SIG-M5 (cell line): ENCODE results near the gene DDX27.
A peak's percentile ranks its signal among the peaks of the same experiment; 100 is the strongest.

Experiments
- DNase-seq: peaks from one replicate; lab custom pipeline; 2025; lab: John Stamatoyannopoulos, UW

The DDX27 gene

DNA sequence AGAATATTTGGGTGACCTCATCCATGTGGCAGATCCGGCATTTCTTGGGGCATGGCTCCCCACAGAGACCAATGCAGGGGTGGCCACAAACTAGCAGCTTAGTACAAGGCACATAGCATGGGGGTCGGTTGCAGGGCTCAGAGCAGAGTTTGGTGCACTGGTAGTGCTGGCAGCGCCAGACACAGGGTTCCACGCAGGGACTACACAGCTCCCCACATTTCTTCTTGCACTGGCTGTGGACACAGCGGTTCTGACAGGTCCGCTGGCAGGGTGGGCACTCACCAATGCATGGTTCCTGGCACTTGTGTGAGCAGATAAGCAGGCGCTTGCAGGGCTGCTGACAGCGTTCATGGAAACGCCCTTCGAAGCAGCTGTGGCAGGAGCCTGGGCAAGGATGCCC lies 29.1 kb downstream of the DDX27 start:
- DNase-seq: no peak

DNA sequence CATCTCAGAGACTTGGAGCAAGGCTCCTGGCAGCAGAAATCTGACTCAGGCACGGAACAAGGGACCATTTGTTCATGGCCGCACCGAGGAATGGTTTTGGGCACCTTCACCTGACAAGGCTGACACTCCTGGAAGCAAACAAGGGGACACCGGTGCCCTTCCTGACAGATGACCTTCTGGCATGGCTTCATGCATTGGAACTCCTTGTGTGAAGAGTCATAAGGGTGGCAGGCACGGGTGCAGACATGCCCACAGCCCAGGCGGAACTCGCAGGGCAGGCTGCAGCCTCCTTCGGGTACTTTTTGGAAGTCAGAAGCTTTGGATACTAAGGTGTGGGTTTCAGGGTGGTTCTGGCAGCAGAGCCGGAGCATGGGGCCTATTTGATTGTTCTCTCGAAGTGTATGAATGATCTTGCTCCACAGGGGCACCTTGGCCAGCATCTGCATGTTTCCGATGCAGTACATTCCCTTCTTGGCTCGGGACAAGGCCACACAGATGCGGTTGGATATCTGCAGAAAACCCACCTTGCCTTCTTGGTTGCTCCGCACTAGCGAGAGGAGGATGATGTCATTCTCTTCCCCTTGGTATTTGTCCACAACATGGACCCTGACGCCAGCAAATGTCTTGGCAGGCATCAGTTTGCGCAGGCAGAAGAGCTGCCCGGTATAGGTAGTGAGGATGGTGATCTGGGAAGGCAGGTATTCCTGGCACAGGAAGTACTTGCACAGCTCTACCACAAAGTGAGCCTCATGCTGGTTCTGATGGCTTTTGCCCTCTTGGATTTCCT lies 29.9 kb downstream of the DDX27 start:
- DNase-seq: no peak

DNA sequence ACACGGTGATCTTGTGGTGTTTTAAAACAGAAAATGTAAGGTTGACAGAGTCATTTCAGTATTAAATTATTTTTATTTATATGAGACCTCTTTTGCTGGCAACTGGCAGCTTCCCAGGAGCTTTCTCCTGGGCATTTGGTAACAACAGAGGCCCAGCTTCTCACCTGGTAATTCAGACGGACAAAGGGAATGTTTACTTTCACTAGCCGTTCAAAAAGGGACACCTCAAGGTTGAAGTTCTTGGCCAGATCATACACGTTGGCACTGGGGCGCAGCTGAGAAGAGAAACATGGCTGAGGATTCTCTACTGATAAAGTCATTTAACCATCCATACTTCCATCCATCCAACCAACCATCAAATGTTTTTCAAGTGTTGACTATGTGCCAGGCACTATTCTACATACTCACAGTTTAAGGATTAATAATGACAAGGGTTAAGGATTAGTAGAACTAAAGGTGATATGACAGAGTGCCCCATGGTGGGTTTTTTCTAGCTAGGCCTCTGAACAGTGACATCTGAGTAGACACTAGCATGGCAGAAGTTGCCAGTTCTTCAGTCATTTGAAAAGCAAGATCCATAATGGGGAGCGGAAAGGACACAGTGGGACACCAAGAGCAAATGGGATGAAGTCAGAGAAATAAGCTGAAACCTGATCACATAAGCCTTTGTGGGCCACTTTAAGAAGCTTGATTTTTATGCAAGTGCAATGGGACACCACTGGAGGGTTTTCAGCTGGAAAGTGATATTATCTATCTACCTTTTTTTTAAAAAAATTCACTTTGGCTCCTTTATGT lies 33.5 kb downstream of the DDX27 start:
- DNase-seq: no peak

DNA sequence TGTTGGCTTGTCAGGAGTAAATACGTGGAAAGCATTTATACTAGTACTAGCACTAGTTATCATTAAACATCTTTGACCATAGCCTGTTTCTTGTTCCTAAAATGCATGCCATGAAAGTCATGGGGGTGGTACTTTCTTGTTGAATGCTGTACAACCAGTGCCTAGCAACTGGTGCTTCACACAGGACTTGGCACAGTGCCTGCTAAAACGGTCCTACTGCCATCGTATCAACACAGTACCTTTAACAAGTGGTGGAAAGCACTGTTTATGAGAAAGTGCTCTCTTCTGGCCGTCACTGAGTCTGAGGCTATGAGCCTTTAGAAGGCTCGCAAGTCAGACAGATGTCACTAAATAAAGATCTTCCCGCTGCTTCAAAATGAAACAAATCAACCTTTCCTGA lies 37.0 kb downstream of the DDX27 start:
- no peak for DNase-seq

DNA sequence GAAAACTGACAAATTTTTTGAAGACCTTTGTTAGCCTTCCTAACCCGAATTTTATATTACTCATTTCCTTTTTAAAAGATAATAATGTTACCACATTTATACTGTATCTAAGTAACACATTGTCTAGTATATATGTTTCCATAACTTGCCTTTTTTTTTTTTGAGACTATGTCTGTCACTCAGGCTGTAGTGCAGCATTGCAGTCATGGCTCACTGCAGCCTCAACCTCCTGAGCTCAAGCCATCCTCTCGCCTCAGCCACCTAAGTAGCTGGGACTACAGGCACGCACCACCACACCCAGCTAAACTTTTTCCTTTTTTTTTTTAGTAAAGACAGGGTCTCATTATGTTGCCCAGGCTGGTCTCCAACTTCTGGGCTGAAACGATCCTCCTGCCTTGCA lies 40.1 kb downstream of the DDX27 start:
- DNase-seq: no peak

DNA sequence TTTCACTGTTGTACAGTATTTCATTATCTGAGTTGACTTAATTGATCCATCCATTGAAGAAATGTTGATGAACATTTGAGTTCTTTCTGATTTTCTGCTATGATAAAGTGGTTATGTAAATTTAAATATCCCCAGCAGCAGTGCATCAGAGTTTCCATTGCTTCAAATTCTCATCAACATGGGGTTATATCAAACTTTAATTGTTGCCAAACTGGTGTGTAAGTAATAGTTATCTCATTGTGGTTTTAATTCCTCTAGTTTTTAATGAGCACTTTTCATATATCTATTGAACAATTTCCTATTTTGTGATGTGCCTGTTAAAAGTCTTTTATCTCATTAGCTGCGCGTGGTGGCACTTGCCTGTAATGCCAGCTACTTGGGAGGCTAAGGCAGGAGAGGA lies 40.6 kb downstream of the DDX27 start:
- DNase-seq: no peak

DNA sequence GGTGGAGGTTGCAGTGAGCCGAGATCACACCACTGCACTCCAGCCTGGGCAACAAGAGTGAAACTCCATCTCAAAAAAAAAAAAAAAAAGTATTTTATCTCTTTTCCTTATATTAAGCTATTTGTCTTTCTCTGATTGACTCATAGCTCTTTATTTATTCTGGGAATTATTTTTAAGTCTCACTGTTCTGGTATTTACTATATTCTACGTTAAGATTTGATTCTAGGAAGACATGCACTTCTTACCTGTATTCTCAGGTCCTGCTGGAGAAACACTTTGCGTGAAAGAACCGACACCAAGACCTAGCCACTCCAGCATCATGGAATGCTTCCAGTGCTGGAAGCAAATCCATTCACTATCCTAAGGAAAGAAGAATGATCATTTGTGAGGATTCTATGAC lies 41.0 kb downstream of the DDX27 start:
- DNase-seq: no peak

DNA sequence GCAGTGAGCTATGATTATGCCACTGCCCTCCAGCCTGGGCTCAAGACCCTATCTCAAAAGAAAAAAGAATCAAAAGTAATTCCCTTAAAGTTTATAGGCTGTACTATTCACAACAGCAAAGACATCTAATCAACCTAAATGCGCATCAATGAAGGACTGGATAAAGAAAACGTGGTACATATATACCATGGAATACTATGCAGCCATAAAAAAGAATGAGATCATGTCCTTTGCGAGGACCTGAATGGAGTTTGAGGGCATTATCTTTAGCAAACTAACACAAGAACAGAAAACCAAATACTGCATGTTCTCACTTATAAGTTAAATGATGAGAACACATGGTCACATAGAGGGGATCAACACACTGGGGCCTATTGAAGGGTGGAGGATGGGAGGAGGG lies 42.0 kb downstream of the DDX27 start:
- DNase-seq: no peak

DNA sequence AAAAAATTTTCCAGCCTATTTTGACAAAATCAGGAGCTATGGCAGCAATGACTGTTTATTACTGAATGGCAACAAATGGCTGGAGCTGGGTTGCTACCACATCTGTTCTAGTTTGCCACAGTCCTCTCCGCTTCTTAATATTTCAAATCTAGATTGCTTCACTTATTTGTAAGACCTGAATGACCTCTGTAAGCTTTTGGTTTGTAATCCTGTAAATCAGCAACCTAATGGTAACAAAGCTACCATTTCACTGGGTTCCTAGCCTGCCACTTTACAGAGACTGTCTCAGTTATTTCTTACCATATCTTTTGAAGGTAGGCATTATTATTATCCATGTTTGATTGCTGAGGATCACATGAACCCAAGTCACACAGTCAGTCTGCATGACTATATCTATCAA lies 43.2 kb downstream of the DDX27 start:
- no peak for DNase-seq

DNA sequence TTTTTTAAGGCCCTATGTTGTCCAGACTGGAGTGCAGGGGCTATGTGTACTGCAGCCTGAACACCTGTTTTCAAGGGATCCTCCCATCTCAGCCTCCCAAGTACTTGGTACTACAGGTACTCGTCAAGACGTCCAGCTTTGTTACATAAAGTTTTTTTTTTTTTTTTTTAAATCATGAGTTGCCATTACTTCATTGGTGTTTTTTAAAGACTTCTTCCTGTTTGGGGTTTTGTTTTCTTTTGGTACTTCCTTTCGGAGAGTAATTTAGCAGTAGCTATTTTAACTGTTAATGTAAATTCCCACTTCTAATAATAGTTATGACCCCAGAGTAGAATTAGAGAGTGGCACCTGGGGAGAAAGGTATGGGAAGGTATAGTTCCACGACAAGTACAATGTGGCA lies 48.1 kb downstream of the DDX27 start:
- no peak for DNase-seq

DNA sequence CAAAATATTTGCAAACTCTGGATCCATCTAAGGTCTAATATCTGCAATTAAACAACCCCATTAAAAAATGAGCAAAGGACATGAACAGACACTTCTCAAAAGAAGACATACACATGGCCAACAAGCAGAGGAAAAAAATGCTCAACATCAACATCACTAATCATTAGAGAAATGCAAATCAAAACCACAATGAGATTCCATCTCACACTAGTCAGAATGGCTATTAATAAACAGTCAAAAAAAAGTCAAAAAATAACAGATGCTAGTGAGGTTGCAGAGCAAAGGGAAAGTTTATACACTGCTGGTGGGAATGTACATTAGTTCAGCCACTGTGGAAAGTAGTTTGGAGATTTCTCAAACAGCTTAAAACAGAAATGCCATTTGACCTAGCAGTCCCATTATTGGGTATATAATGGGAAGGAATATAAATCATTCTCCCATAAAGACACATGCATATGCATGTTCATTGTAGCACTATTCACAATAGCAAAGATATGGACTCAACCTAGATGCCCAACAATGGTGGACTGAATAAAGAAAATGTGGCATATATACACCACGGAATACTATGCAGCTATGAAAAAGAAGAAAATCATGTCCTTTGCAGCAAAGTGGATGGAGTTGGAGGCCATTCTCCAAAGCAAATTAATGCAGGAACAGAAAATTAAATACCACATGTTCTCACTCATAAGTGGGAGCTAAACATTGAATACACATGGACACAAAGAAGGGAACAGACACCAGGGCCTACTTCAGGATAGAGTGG lies 49.6 kb downstream of the DDX27 start:
- no peak for DNase-seq

DNA sequence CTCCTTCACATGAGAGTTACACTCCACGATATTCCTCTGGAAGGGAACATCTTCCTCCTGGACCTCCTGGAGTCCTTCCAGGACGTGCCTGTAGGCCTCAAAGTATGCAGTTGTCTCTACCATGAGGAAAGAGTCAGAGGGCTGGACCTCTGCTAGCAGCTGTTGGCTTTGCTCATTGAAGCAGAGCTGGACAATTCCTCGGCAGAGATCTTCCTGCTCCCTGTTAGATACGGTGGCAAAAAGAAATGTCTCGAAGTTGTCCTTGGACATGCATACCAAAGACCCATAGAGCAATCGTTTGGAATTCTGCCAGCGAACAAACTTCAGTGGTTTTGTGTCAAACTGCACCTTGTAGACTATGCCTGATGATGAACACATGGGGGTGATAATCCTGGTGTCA lies 51.0 kb downstream of the DDX27 start:
- no peak for DNase-seq

DNA sequence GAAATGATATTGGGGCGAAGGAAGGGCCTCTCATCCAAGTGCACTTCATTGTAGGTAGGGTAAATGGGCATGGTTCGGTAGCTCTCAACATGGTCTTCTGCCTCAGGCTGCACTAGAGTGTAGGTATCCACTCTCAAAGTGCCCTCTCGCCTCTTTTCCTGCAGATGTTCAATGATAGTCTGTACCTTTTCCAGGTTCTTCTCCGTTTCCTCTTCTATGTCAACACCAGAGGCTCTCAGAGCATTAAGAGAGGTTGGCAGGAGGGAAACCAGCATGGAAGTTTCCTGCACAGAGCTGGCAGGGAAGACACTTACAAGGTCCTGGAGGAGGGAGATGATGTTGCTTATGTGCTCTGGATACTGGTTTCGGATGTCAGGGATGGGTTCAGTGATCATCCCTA lies 51.5 kb downstream of the DDX27 start:
- no peak for DNase-seq

DNA sequence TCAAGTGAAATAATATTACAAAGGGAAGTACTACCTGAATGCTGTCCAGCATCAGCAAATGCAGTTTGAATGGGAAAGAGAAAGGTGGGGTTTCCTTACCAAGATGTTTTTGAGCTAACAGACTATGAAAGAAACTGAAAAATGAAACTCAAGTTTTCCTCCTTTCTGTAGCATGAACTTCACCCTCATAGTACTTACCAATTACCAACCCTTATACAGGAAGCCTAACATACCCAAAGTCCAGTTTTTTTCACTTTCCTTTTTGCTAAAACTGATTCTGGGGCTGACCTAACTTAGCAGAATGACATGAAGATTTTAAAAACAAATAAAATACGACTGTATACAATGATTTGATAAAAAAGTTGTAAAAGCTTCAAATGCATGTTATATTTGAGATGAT lies 53.4 kb downstream of the DDX27 start:
- no peak for DNase-seq

DNA sequence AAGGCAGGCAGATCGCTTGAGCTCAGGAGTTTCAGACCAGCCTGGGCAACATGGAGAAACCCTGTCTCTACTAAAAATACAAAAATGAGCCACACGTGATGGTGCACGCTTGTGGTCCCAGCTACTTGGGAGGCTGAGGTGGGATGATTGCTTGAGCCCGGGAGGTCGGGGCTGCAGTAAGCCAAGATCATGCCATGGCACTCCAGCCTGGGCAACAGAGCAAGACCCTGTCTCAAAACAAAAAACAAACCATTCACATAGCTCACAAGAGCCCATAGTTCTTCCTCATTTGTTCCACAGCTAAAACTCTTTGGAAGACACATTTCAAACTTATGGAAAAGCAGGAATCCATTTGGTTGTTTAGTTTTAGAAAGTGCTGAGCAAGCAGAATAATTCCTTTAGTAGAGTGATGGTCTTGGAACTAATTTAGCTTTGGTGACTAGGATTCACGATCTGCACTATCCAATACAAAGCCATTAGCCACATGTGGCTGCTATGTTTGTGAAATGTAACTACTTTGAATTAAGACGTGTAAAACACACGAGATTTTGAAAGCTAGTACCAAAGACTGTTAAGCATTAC lies 54.6 kb downstream of the DDX27 start:
- DNase-seq: no peak

DNA sequence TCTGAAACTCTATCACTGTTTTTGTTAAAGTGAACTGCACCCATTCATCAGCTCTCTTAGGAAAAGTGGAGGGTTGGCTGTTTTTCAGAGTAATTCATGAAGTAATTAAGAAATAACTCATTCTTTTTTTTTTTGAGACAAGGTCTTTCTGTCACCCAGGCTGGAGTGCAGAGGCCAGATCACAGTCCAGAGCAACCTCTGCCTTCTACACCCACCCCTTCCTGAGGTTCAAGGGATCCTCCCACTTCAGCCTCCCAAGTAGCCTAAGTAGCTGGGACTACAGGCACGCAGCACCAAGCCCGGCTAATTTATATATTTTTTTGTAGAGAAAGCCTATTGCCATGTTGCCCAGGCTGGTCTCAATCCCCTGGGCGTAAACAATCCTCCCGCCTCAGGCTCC lies 56.0 kb downstream of the DDX27 start:
- DNase-seq: no peak

DNA sequence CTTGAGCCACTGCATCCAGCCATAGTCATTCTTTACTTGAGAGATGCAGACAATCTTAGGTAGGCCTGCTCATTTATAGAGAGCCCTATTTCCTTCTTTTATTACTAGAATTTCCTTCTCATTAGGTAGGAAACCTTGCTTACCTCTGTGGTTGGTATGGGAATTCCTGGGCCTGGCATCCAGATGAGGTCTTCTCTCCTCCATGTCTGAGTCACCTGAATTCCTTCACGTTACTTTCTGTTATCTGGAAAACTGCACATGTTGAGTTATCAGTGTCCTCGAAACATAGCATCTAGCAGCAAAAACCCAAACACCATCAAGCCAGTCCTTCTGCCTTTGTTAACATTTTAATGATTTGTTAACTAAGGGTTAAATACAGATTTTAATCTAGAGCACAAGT lies 56.4 kb downstream of the DDX27 start:
- no peak for DNase-seq

DNA sequence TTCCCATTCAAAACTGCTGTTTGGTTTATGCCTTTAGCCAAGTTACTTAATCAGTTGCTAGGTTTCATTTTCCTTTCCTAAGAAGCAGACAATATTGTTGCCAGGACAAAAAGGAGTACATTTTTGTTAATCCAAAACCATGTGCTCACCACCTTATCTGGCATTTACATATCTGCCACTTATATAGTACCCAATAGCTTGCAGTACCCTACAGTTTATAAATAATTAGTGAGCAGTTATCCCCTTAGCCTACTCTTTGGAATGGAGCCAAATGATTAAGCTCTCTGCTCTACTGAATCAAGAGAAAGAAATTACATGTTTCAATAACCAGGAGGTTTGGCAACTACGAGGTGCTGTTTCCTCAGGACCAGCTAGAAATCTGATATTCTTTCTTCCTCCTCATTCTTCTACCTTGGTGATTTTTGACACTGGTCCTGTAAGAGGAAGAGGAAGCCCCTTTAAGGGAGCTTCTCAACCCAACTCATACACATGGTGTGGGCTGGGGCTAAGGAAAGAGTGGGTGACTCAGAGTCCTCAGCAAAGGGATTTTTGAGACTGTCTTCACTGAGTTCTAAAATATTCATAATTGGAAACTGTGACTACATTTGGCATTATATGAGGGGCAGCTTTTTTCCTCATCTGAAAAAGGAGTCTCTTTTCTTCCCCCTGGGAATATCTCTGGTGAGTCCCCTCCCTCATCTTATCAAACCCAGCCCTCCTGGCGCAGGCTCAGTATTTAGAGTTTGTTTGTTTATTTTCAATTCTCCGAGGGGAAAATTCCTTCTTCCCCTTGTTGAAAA lies 57.1 kb downstream of the DDX27 start:
- DNase-seq: peak; percentile 35

DNA sequence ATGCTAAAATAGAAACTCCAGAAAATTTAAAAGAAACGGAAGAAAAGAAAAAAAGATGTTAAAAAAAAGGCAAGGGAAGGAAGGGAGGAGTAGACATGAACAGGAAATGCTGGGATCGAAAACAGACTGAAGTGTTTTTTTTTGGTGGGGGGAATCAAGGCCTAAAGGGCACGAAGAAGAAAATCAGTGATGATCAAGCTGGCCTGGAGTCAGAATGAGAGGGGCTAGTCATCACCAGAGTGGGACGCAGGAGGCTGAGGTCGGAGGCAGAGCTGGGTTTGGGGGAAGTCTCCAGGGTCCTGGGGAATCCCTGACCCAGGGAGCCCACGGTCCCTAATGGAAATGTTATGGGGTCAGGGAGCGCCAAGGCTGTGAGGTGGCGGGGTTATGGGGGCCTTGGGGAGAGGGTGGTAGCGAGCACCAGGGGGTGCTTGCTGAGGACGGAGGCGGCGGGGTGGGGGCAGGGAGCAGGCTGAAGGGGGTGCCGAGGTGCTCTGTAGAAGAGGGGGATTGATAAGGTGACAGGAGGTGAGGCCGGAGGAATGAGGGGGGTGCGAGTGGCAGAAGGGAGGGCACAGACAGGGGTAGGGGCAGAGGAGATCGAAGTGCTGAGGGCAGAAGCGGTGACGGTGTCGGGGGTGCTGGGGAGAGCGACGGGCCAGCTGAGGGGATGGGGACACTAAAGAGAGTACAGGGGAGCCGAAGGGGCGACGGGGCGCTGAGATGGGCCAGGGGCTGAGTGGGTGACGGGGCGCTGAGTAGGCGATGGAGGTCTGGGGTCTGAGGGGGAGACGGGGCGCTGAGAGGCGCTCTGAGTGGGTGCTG lies 58.0 kb downstream of the DDX27 start:
- no peak for DNase-seq

DNA sequence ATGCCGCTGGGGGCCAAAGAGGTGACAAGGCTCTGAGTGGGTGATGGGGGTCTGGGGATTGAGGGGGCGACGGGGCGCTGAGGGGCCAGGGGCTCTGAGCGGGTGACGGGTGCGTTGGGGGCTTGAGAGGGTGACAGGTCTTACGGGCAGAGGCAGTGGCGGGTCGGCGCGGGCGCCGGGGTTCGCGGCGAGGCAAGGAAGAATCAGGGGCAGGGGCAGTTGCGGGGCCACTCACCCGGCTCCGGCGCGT lies 58.5 kb downstream of the DDX27 start:
- no peak for DNase-seq
